HCT116 (cell line): ENCODE measurements around the gene CCNC. TPM values are rescaled to one million over a fixed set of nuclear protein-coding genes. Genes with fewer than 3 reads are reported as not detected.

ENCODE experiments used
- ATAC-seq: fragments of 200-7000 bp; cut with Tn5 transposase; 2 replicates; pipeline ENCODE4 v1.9.1; 2020; ENCODE audit warnings: mild to moderate bottlenecking, moderate library complexity
- BruUV-seq: library from RNA; stranded (reverse); fragments of 400-500 nt; replicated peaks from 2 replicates; lab custom pipeline; 2021; lab: Mats Ljungman, UMichigan
- CTCF ChIA-PET: fragments of 300-600 bp; sonication (Branson Sonifier 250); formaldehyde crosslinking; loops from one replicate; lab custom pipeline; 2021; ENCODE audit warnings: antibody characterized with exemption; lab: Charles Lee
- POLR2A ChIA-PET: fragments of 300-600, 350-600 bp; sonication (Branson Sonifier 250); formaldehyde crosslinking; loops from one replicate; lab custom pipeline; 2021; ENCODE audit warnings: antibody characterized with exemption; lab: Charles Lee
- RAD21 ChIA-PET, 2 experiments: fragments of 300-600 bp; sonication (Branson Sonifier 250); formaldehyde crosslinking; loops; one replicate each; lab custom pipeline; 2023; ENCODE audit warnings: low total read pairs in 2 of 2; ENCODE audit not compliant: uncharacterized antibody in 2 of 2, unreplicated experiment in 2 of 2, low non-redundant PET in 1 of 2; lab: Charles Lee
- DNase-seq: peaks from one replicate; pipeline ENCODE4 v3.0.0-alpha.2; 2010; ENCODE audit warnings: low read depth, low spot score
- H2AFZ ChIP-seq: fragments of 200-600 bp; shearing (Covaris generic), sonication (generic); 2 replicates; pipeline ENCODE4 v1.6.1; 2017; ENCODE audit warnings: low read depth, mixed run types, mixed read lengths, antibody characterized with exemption, low read length; ENCODE audit not compliant: poor library complexity, severe bottlenecking
- H3K27ac ChIP-seq: 2 replicates; pipeline ENCODE4 v1.5.1; 2012; ENCODE audit warnings: low read depth, low read length
- H3K27me3 ChIP-seq: fragments of 200-600 bp; sonication (generic); 2 replicates; pipeline ENCODE4 v1.6.1; 2016; ENCODE audit warnings: mixed run types, low read length, mixed read lengths; ENCODE audit not compliant: insufficient read depth
- H3K36me3 ChIP-seq, 2 experiments: fragments of 200-500 bp in 1 of 2; fragments of 200-600 bp in 1 of 2; sonication (Bioruptor generic) in 1 of 2; sonication (generic) in 1 of 2; 2 replicates each; pipeline versions ENCODE4 v1.5.1 to v1.6.1; 2014 to 2016; ENCODE audit warnings: low read length in 2 of 2, inconsistent platforms in 1 of 2, mixed read lengths in 1 of 2, mixed run types in 1 of 2; ENCODE audit not compliant: insufficient read depth in 2 of 2, control insufficient read depth in 1 of 2
- H3K4me1 ChIP-seq, 2 experiments: fragments of 200-600 bp in 1 of 2; sonication (generic) in 1 of 2; 2 replicates each; pipeline versions ENCODE4 v1.5.1 to v1.6.1; 2012 to 2017; ENCODE audit warnings: low read length in 2 of 2, inconsistent platforms in 1 of 2, mild to moderate bottlenecking in 1 of 2, mixed read lengths in 1 of 2, mixed run types in 1 of 2, moderate library complexity in 1 of 2; ENCODE audit not compliant: insufficient read depth in 2 of 2, control insufficient read depth in 1 of 2
- H3K4me2 ChIP-seq: fragments of 200-600 bp; sonication (generic); 2 replicates; pipeline ENCODE4 v1.6.1; 2017; ENCODE audit warnings: mixed run types, low read length, mixed read lengths
- H3K4me3 ChIP-seq, 2 experiments: fragments of 200-600 bp in 1 of 2; sonication (generic) in 1 of 2; replicated peaks in 1 of 2; 2 replicates each; pipeline ENCODE4 v1.5.1; 2011 to 2016; ENCODE audit warnings: low read length in 2 of 2, control low read depth in 1 of 2, low read depth in 1 of 2, mild to moderate bottlenecking in 1 of 2, mixed read lengths in 1 of 2, mixed run types in 1 of 2
- H3K79me2 ChIP-seq: fragments of 200-600 bp; sonication (generic); 2 replicates; pipeline ENCODE4 v1.6.1; 2017; ENCODE audit warnings: mild to moderate bottlenecking, mixed run types, low read length, moderate library complexity, mixed read lengths; ENCODE audit not compliant: insufficient read depth
- H3K9ac ChIP-seq: fragments of 200-600 bp; sonication (generic); 2 replicates; pipeline ENCODE4 v1.6.1; 2016; ENCODE audit warnings: low read length, mixed read lengths
- H3K9me2 ChIP-seq: fragments of 200-600 bp; sonication (generic), shearing (Covaris generic); 2 replicates; pipeline ENCODE4 v1.6.1; 2017; ENCODE audit warnings: mixed run types, mild to moderate bottlenecking, moderate library complexity; ENCODE audit not compliant: insufficient read depth
- H3K9me3 ChIP-seq, 2 experiments: fragments of 200-500 bp in 1 of 2; fragments of 200-600 bp in 1 of 2; sonication (Bioruptor generic) in 1 of 2; sonication (generic) in 1 of 2; 2 replicates each; pipeline ENCODE4 v1.6.1; 2014 to 2017; ENCODE audit warnings: low read length in 2 of 2, mixed read lengths in 2 of 2, inconsistent platforms in 1 of 2, low read depth in 1 of 2, mild to moderate bottlenecking in 1 of 2, mixed run types in 1 of 2, moderate library complexity in 1 of 2; ENCODE audit not compliant: control insufficient read depth in 1 of 2, insufficient read depth in 1 of 2
- H4K20me1 ChIP-seq: fragments of 200-600 bp; sonication (generic), shearing (Covaris generic); 2 replicates; pipeline ENCODE4 v1.6.1; 2017; ENCODE audit warnings: mixed run types, mild to moderate bottlenecking, moderate library complexity; ENCODE audit not compliant: insufficient read depth
- CEBPB ChIP-seq: IDR thresholded peaks from 2 replicates; pipeline ENCODE4 v1.6.1; 2012; ENCODE audit warnings: low read depth
- EGR1 ChIP-seq: IDR thresholded peaks from 2 replicates; pipeline ENCODE4 v1.6.1; 2012; ENCODE audit warnings: low read depth
- ELF1 ChIP-seq: IDR thresholded peaks from 2 replicates; pipeline ENCODE4 v1.6.1; 2012; ENCODE audit warnings: low read depth, borderline replicate concordance
- EZH2 ChIP-seq: fragments of 200-600 bp; sonication (generic); IDR thresholded peaks from 2 replicates; pipeline ENCODE4 v1.6.1; 2017; ENCODE audit warnings: antibody characterized with exemption, mixed run types
- EZH2phosphoT487 ChIP-seq: fragments of 200-600 bp; IDR thresholded peaks from 2 replicates; pipeline ENCODE4 v1.6.1; 2018; ENCODE audit warnings: antibody characterized with exemption, borderline replicate concordance
- JUND ChIP-seq: IDR thresholded peaks from 2 replicates; pipeline ENCODE4 v1.6.1; 2012
- POLR2A ChIP-seq: IDR thresholded peaks from 2 replicates; pipeline ENCODE4 v1.7.0; 2011; ENCODE audit warnings: borderline replicate concordance; ENCODE audit not compliant: insufficient read depth, insufficient read length; ENCODE audit errors: extremely low read depth
- POLR2AphosphoS5 ChIP-seq: IDR thresholded peaks from 2 replicates; pipeline ENCODE4 v1.6.1; 2011; ENCODE audit warnings: mild to moderate bottlenecking, low read depth, low read length, moderate library complexity
- SIN3A ChIP-seq: IDR thresholded peaks from 2 replicates; pipeline ENCODE4 v1.6.1; 2012; ENCODE audit warnings: low read depth
- SP1 ChIP-seq: IDR thresholded peaks from 2 replicates; pipeline ENCODE4 v1.6.1; 2012; ENCODE audit warnings: low read depth
- SRF ChIP-seq: IDR thresholded peaks from 2 replicates; pipeline ENCODE4 v1.6.1; 2012; ENCODE audit warnings: low read depth
- ZFX ChIP-seq: fragments of 450-650 bp; IDR thresholded peaks from 2 replicates; pipeline ENCODE4 v1.6.1; 2017
- intact Hi-C: fragments of 100-400 bp; cut with micrococcal nuclease; formaldehyde crosslinking; loops from 2 replicates; pipeline ENCODE4 v1.10.0; 2022
- total RNA-seq: library from RNA; stranded (reverse); gene quantifications from one replicate; pipeline ENCODE4 v1.2.1, GENCODE V29; 2021; ENCODE audit not compliant: unreplicated experiment
- TF ChIP-seq, protein P1 (sequence below): IDR thresholded peaks from 2 replicates; pipeline ENCODE4 v1.6.1; 2012
- TF ChIP-seq, protein P2 (sequence below): IDR thresholded peaks from 2 replicates; pipeline ENCODE4 v1.6.1; 2012
- TF ChIP-seq, protein P3 (sequence below): IDR thresholded peaks from 2 replicates; pipeline ENCODE4 v1.6.1; 2011; ENCODE audit warnings: mild to moderate bottlenecking, low read length, moderate library complexity; ENCODE audit not compliant: insufficient replicate concordance; ENCODE audit errors: extremely low read depth
- TF ChIP-seq, protein P4 (sequence below), 3 experiments: fragments of 200-600 bp in 1 of 3; sonication (generic) in 1 of 3; IDR thresholded peaks in 2 of 3; conservative IDR thresholded peaks in 1 of 3; 2 replicates each; pipeline ENCODE4 v1.5.1; 2012 to 2017; ENCODE audit warnings: low read depth in 2 of 3, low read length in 2 of 3, antibody characterized with exemption in 1 of 3, borderline replicate concordance in 1 of 3, control low read depth in 1 of 3, mild to moderate bottlenecking in 1 of 3, mixed read lengths in 1 of 3, mixed run types in 1 of 3, moderate library complexity in 1 of 3; ENCODE audit not compliant: insufficient read depth in 1 of 3

CCNC gene
- total RNA-seq, 1 experiment from 2014 or later: 78.5 TPM

DNA sequence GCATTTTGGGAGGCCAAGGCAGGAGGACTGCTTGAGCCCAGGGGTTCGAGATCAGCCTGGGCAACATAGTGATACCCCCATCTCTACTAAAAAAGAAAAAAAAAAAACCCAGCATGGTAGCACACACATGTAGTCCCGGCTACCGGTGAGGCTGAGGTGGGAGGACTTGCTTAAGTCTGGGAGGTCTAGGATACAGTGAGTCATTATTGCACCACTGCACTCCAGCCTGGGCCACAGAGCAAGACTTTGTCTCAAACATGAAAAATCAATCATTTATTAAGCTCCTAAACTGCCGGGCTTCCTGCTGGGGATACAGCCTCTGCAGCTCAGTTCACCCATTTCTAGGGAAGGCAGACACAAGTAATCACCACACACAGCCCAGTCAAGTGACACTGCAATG, 45.9 kb downstream of the CCNC start:
- CTCF ChIA-PET: interaction anchor here (1.0 kb wide), 1 partner anchor 300 kb away, joined by 5 read pairs; no protein-coding TSS in a partner anchor
- Histone ChIP-seq H3K4me1 (peaks cover 11 to 20% of the 10 kb centered on the region in 2 experiments; a peak in 3 of 4 replicates), H3K4me2 (peak overlapping the region; percentile 89), H3K79me2 (peaks cover 19% of the 10 kb centered on the region), H2AFZ (no peak overlapping the region), H3K27ac (no peak overlapping the region), H3K36me3 (no peaks in the 10 kb centered on the region), H4K20me1 (no peaks in the 10 kb centered on the region), H3K4me3 (peak overlapping the region in 1 of 2 experiments; percentile 83; a peak in 1 of 4 replicates), H3K9ac (no peak overlapping the region), H3K9me2 (no peaks in the 10 kb centered on the region), H3K9me3 (no peaks in the 10 kb centered on the region), H3K27me3 (no peaks in the 10 kb centered on the region)
- TF ChIP-seq CEBPB (no peak), SP1 (no peak), SRF (no peak), POLR2AphosphoS5 (no peak), EZH2phosphoT487 (no peak), ZFX (no peak), ELF1 (no peak), SIN3A (no peak), EGR1 (no peak), POLR2A (no peak), JUND (no peak), EZH2 (no peak)
- TF ChIP-seq, protein P1, sequence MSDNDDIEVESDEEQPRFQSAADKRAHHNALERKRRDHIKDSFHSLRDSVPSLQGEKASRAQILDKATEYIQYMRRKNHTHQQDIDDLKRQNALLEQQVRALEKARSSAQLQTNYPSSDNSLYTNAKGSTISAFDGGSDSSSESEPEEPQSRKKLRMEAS: no peak
- TF ChIP-seq, protein P2, sequence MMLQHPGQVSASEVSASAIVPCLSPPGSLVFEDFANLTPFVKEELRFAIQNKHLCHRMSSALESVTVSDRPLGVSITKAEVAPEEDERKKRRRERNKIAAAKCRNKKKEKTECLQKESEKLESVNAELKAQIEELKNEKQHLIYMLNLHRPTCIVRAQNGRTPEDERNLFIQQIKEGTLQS: no peak
- TF ChIP-seq, protein P3, sequence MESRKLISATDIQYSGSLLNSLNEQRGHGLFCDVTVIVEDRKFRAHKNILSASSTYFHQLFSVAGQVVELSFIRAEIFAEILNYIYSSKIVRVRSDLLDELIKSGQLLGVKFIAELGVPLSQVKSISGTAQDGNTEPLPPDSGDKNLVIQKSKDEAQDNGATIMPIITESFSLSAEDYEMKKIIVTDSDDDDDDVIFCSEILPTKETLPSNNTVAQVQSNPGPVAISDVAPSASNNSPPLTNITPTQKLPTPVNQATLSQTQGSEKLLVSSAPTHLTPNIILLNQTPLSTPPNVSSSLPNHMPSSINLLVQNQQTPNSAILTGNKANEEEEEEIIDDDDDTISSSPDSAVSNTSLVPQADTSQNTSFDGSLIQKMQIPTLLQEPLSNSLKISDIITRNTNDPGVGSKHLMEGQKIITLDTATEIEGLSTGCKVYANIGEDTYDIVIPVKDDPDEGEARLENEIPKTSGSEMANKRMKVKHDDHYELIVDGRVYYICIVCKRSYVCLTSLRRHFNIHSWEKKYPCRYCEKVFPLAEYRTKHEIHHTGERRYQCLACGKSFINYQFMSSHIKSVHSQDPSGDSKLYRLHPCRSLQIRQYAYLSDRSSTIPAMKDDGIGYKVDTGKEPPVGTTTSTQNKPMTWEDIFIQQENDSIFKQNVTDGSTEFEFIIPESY: no peak
- TF ChIP-seq, protein P4, sequence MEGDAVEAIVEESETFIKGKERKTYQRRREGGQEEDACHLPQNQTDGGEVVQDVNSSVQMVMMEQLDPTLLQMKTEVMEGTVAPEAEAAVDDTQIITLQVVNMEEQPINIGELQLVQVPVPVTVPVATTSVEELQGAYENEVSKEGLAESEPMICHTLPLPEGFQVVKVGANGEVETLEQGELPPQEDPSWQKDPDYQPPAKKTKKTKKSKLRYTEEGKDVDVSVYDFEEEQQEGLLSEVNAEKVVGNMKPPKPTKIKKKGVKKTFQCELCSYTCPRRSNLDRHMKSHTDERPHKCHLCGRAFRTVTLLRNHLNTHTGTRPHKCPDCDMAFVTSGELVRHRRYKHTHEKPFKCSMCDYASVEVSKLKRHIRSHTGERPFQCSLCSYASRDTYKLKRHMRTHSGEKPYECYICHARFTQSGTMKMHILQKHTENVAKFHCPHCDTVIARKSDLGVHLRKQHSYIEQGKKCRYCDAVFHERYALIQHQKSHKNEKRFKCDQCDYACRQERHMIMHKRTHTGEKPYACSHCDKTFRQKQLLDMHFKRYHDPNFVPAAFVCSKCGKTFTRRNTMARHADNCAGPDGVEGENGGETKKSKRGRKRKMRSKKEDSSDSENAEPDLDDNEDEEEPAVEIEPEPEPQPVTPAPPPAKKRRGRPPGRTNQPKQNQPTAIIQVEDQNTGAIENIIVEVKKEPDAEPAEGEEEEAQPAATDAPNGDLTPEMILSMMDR (IDR thresholded peaks at IDR 0.05 in 2 of 3, conservative IDR thresholded peaks at IDR 0.05 in 1 of 3; ENCODE audit: borderline replicate concordance in 1 of 3, insufficient read depth in 1 of 3, low read depth in 2 of 3, low read length in 2 of 3): no peak
- intact Hi-C loops: loop anchor here (5.0 kb wide), 1 partner anchor 95 kb away; the partner anchor contains the start of gene PNISR
- POLR2A ChIA-PET: no interaction called here
- DNase-seq: no peak
- BruUV-seq: no TSS peak
- ATAC-seq: no peak
- RAD21 ChIA-PET: no interaction called here
